ENCODE data around the gene CPN2. TPM values are rescaled to one million over a fixed set of nuclear protein-coding genes. Genes with fewer than 3 reads are reported as not detected.

Gene CPN2
- total and polyA plus RNA-seq, 4 donors = 20.4 to 196 (median 128) TPM

DNA sequence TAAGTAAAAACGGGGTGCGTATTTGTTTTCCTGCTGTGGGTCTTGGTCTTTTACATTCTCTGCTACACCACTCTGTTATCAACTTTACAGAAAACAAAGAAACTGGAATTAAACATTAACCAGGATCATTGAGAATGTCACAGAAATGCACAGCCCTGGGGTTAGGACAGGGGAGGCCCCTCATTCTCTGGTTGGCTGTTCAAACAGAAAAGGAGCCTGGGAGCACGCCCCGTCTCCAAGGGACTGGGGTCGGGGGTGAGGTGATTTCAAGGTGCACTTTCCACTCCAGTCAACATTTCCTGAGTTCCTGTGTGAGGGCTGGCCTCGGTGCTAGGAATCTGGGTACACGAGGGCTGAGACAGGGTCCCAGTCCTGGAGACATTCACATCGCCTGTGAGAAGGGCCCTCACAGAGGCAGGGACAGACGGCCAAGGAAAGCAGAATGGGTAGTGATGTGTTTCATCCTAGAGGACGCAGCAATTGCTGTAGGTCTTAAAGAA lies 30.3 kb downstream of the CPN2 start:
- WGBS = 45% methylated on average over 10 of the region's 10 CpGs
- no peak overlapping the region for H3K27ac ChIP-seq (ENCODE audit: low read depth in 1 of 2, low read length in 2 of 2)
- no peak overlapping the region for H3K9ac ChIP-seq (ENCODE audit: low read depth in 1 of 2, low read length in 2 of 2)
- no peak overlapping the region for H3K4me3 ChIP-seq (ENCODE audit: low read depth in 1 of 3, low read length in 3 of 3)
- H3K9me3 ChIP-seq (ENCODE audit: control insufficient read depth in 4 of 4, low read length in 3 of 4) = no peaks in the 10 kb centered on the region
- peaks cover 0 to 15% (median 6%) of the 10 kb centered on the region in 4 donors for H3K4me1 ChIP-seq (ENCODE audit: control insufficient read depth in 4 of 4, insufficient read depth in 4 of 4, low read length in 3 of 4)
- TF ChIP-seq, protein P1, sequence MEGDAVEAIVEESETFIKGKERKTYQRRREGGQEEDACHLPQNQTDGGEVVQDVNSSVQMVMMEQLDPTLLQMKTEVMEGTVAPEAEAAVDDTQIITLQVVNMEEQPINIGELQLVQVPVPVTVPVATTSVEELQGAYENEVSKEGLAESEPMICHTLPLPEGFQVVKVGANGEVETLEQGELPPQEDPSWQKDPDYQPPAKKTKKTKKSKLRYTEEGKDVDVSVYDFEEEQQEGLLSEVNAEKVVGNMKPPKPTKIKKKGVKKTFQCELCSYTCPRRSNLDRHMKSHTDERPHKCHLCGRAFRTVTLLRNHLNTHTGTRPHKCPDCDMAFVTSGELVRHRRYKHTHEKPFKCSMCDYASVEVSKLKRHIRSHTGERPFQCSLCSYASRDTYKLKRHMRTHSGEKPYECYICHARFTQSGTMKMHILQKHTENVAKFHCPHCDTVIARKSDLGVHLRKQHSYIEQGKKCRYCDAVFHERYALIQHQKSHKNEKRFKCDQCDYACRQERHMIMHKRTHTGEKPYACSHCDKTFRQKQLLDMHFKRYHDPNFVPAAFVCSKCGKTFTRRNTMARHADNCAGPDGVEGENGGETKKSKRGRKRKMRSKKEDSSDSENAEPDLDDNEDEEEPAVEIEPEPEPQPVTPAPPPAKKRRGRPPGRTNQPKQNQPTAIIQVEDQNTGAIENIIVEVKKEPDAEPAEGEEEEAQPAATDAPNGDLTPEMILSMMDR (IDR thresholded peaks at IDR 0.05; ENCODE audit: low read depth, low read length, missing input control) = no peak
- TF ChIP-seq RXRA (IDR thresholded peaks at IDR 0.05) = peak in 1 of 2 donors; percentile 34
- H3K27me3 ChIP-seq (ENCODE audit: control insufficient read depth in 4 of 4, insufficient read depth in 4 of 4, low read length in 3 of 4) = no peaks in the 10 kb centered on the region
- H3K36me3 ChIP-seq (ENCODE audit: control insufficient read depth in 4 of 4, insufficient read depth in 3 of 4, low read depth in 1 of 4, low read length in 3 of 4) = no peaks in the 10 kb centered on the region
- DNase-seq (ENCODE audit: low spot score) = no peak

- H3K9me3 ChIP-seq (ENCODE audit: control insufficient read depth in 4 of 4, low read length in 3 of 4) = no peaks in the 10 kb centered on the region
- H3K4me3 ChIP-seq (ENCODE audit: low read depth in 1 of 3, low read length in 3 of 3) = no peak overlapping the region
- no peak overlapping the region for H3K9ac ChIP-seq (ENCODE audit: low read depth in 1 of 2, low read length in 2 of 2)
- no peaks in the 10 kb centered on the region for H3K36me3 ChIP-seq (ENCODE audit: control insufficient read depth in 4 of 4, insufficient read depth in 3 of 4, low read depth in 1 of 4, low read length in 3 of 4)
- WGBS = 56% methylated on average over 5 of the region's 5 CpGs
- DNase-seq (ENCODE audit: low spot score) = no peak
- peak overlapping the region in 1 of 2 donors; percentile 16 for H3K27ac ChIP-seq (ENCODE audit: low read depth in 1 of 2, low read length in 2 of 2)
- H3K27me3 ChIP-seq (ENCODE audit: control insufficient read depth in 4 of 4, insufficient read depth in 4 of 4, low read length in 3 of 4) = no peaks in the 10 kb centered on the region
- peaks cover 0 to 21% (median 10%) of the 10 kb centered on the region in 4 donors for H3K4me1 ChIP-seq (ENCODE audit: control insufficient read depth in 4 of 4, insufficient read depth in 4 of 4, low read length in 3 of 4)
- TF ChIP-seq EGR1 (IDR thresholded peaks at IDR 0.05; ENCODE audit: low read depth in 2 of 2) (no peak), GABPA (IDR thresholded peaks at IDR 0.05 in 1 of 2, conservative IDR thresholded peaks at IDR 0.05 in 1 of 2) (no peak), HNF4G (IDR thresholded peaks at IDR 0.05) (no peak), NR2F2 (IDR thresholded peaks at IDR 0.05) (no peak), TAF1 (conservative IDR thresholded peaks at IDR 0.05) (no peak), FOXA1 (IDR thresholded peaks at IDR 0.05) (no peak), YY1 (IDR thresholded peaks at IDR 0.05) (no peak), SP1 (IDR thresholded peaks at IDR 0.05) (no peak), ZBTB33 (IDR thresholded peaks at IDR 0.05) (no peak), JUND (IDR thresholded peaks at IDR 0.05) (no peak), HNF4A (conservative IDR thresholded peaks at IDR 0.05) (no peak), RXRA (IDR thresholded peaks at IDR 0.05) (no peak), FOXA2 (IDR thresholded peaks at IDR 0.05) (no peak)
- TF ChIP-seq, protein P2, sequence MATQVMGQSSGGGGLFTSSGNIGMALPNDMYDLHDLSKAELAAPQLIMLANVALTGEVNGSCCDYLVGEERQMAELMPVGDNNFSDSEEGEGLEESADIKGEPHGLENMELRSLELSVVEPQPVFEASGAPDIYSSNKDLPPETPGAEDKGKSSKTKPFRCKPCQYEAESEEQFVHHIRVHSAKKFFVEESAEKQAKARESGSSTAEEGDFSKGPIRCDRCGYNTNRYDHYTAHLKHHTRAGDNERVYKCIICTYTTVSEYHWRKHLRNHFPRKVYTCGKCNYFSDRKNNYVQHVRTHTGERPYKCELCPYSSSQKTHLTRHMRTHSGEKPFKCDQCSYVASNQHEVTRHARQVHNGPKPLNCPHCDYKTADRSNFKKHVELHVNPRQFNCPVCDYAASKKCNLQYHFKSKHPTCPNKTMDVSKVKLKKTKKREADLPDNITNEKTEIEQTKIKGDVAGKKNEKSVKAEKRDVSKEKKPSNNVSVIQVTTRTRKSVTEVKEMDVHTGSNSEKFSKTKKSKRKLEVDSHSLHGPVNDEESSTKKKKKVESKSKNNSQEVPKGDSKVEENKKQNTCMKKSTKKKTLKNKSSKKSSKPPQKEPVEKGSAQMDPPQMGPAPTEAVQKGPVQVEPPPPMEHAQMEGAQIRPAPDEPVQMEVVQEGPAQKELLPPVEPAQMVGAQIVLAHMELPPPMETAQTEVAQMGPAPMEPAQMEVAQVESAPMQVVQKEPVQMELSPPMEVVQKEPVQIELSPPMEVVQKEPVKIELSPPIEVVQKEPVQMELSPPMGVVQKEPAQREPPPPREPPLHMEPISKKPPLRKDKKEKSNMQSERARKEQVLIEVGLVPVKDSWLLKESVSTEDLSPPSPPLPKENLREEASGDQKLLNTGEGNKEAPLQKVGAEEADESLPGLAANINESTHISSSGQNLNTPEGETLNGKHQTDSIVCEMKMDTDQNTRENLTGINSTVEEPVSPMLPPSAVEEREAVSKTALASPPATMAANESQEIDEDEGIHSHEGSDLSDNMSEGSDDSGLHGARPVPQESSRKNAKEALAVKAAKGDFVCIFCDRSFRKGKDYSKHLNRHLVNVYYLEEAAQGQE (IDR thresholded peaks at IDR 0.05) = no peak
- TF ChIP-seq, protein P1 (IDR thresholded peaks at IDR 0.05; ENCODE audit: low read depth, low read length, missing input control) = no peak
Observed at GRCh38 chr3:194320100-194320499, 31.0 kb downstream of the CPN2 start.

Measured in liver (tissue), 9 donors.